Activated naive CD4-positive, alpha-beta T cell treated with anti-CD3 and anti-CD28 coated beads, Interleukin-2, amount 10 ng/mL, durations not matched to agents 7 days and 5 days (primary cell): ENCODE results near the gene HYAL3.
A peak's percentile ranks its signal among the peaks of the same experiment; 100 is the strongest.
"Not testable (repeated sequence)": the region's sequence is repeated elsewhere in the genome, so short reads cannot be mapped to it uniquely, and the experiment has no call there.

Experiments
- CTCF ChIA-PET: fragments of 350-600 bp; sonication (Branson Sonifier 250); formaldehyde crosslinking; loops from one replicate; lab custom pipeline; 2021; ENCODE audit warnings: antibody characterized with exemption; lab: Charles Lee
- DNase-seq: peaks from one replicate; pipeline ENCODE4 v3.0.0-alpha.2; 2020
- H3K27ac Mint-ChIP-seq: one replicate; pipeline ENCODE4 v1.8.0; 2021; ENCODE audit warnings: mild to moderate bottlenecking, moderate library complexity, mixed read lengths
- H3K27me3 Mint-ChIP-seq: one replicate; pipeline ENCODE4 v1.8.0; 2021; ENCODE audit warnings: mild to moderate bottlenecking, mixed read lengths
- H3K36me3 Mint-ChIP-seq: one replicate; pipeline ENCODE4 v1.8.0; 2021; ENCODE audit warnings: mixed read lengths
- H3K4me1 Mint-ChIP-seq: one replicate; pipeline ENCODE4 v1.8.0; 2021; ENCODE audit warnings: mixed read lengths
- H3K4me3 Mint-ChIP-seq: one replicate; pipeline ENCODE4 v1.8.0; 2021; ENCODE audit warnings: mild to moderate bottlenecking, moderate library complexity, mixed read lengths
- H3K9me3 Mint-ChIP-seq: one replicate; pipeline ENCODE4 v1.8.0; 2021; ENCODE audit warnings: mixed read lengths

Gene HYAL3

DNA sequence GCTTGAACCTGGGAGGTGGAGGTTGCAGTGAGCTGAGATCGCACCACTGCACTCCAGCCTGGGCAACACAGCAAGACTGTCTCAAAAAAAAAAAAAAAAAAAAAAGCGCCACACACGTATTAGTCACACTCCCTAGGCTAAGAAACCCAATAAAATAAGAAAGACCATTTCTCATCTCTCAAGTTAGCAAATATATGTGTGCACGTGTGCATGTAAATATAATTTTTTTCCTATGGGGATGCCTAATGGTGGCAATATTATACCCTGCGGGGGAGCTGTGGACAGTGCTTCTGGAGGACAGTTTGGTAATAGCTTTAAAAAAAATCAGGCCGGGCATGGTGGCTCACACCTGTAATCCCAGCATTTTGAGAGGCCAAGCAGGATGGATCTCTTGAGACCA lies 15.1 kb downstream of the HYAL3 start:
- CTCF ChIA-PET, result interaction anchor here (0.8 to 1.7 kb wide), 5 partner anchors 9 to 92 kb away, joined by 3 to 5 read pairs (median 4); partner anchors contain the start of genes HYAL3 and NAA80
- H3K27ac Mint-ChIP-seq, DNase-seq, H3K4me1 Mint-ChIP-seq, H3K9me3 Mint-ChIP-seq, H3K36me3 Mint-ChIP-seq, H3K4me3 Mint-ChIP-seq, H3K27me3 Mint-ChIP-seq: not testable (repeated sequence)

DNA sequence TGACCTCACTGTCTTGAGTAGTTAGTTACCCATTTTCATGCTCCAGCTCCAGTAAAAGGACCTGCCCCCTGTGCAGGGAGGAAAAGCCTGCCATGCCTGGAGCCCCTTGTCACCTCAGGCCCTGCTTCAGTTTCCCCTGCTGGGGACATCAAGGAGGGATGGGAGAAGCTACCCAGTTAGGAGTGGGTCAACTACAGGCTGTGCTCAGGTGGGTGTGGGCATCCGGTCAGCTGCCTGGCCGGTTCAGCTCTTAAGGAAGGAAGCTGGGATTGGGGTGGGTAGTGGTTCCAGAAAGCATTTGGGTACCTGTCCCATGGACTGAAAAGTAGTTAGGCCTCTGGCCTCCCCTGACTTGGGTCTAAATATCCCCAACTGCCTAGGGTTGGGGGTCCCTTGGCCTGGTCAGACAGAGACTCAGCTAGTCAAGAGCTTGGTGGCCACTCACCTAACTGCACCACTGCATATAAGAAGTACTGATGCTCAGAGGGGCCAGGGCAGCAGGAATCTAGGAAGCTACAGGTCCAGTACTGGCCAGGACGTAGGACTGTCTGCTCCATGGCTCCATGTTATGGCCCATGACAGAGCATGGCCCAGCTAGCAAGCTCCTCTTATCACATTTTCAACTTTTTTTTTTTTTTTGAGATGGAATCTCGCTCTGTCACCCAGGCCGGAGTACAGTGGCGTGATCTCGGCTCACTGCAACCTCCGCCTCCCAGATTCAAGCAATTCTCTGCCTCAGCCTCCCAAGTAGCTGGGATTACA lies 19.8 kb downstream of the HYAL3 start:
- Mint-ChIP-seq H3K9me3 (no peaks in the 10 kb centered on the region), H3K27ac (no peak overlapping the region), H3K27me3 (peaks cover 53% of the 10 kb centered on the region), H3K4me3 (no peak overlapping the region), H3K4me1 (peaks cover 15% of the 10 kb centered on the region), H3K36me3 (no peaks in the 10 kb centered on the region)
- CTCF ChIA-PET, result interaction anchor here (0.9 to 3.6 kb wide), 4 partner anchors 9 to 85 kb away, joined by 3 to 22 read pairs (median 6); no protein-coding TSS in a partner anchor
- no peak for DNase-seq

DNA sequence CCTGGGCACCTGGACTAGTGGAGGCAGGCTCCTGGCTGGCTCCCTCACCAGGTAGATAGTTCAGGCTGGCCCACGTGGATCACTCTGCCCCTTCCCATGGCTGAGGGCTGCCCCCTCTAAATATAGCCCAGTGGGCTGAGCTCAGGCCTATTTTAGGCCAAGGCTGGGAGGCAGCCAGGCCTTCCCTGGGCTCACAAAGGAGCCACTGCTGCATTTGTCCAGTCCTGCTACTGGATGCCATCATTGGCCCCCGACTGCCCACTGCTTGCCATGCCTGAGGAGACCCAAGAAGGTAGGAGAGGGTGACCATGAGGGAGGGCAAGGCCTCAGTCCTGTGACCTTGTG lies 20.4 kb downstream of the HYAL3 start, which contains the start of gene LSMEM2:
TSS of gene LSMEM2 (plus strand) at position 208 of the 345 bp plus-strand sequence. CDS start at position 235, 27 bp downstream.
- peaks cover 20% of the 10 kb centered on the region for H3K4me1 Mint-ChIP-seq
- CTCF ChIA-PET, result interaction anchor here (0.9 to 3.6 kb wide), 5 partner anchors 10 to 85 kb away, joined by 3 to 22 read pairs (median 6); partner anchors contain the start of genes HYAL3 and NAA80
- H3K9me3 Mint-ChIP-seq, result no peaks in the 10 kb centered on the region
- no peak within 1 kb of the TSS for H3K27ac Mint-ChIP-seq
- peaks cover 1% of the 10 kb centered on the region for H3K36me3 Mint-ChIP-seq
- H3K27me3 Mint-ChIP-seq, result peaks cover 59% of the 10 kb centered on the region
- DNase-seq, result no peak
- no peak within 1 kb of the TSS for H3K4me3 Mint-ChIP-seq

DNA sequence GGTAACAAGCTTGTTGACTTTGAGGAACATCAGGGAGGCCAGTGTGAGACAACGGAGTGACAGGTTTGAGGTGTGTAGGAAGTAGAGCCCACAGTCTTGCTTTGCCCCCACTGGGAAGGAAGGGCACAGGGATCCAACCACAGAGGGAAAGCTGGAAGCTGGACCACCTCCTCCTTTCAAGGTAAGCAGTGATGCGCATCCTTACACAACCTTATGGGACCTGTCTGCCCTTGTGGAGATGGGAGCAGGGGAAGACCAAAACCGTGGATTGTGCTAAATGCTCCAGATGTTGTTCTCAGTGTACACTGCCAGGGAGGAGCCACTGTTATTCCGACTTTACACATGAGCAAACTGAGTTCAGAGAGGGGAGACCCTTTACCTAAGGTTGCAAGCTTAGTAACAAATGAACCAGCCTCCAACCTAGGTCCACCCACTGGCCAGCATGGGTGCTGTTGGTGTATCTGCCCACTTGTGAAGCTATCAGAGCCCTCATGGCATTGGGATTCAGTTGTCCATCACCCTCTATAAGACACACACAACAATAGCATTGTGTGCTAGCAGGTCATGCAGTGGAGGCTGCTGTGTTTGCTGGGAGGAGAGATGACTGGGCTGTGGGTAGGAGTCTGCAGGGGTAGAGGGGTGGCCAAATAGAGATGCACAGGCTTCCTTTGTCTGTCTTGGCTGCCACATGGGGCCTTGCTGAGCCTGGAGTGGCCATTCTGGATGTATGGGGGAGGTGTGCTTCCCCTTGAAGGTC lies 20.9 kb downstream of the HYAL3 start:
- no peak for DNase-seq
- Mint-ChIP-seq H3K4me1 (peaks cover 22% of the 10 kb centered on the region), H3K9me3 (no peaks in the 10 kb centered on the region), H3K27ac (no peak overlapping the region), H3K36me3 (peaks cover 1% of the 10 kb centered on the region), H3K27me3 (peaks cover 64% of the 10 kb centered on the region), H3K4me3 (no peak overlapping the region)
- CTCF ChIA-PET, result interaction anchor here (0.7 to 3.6 kb wide), 6 partner anchors 10 to 84 kb away, joined by 3 to 22 read pairs (median 6); partner anchors contain the start of genes HYAL3 and NAA80

DNA sequence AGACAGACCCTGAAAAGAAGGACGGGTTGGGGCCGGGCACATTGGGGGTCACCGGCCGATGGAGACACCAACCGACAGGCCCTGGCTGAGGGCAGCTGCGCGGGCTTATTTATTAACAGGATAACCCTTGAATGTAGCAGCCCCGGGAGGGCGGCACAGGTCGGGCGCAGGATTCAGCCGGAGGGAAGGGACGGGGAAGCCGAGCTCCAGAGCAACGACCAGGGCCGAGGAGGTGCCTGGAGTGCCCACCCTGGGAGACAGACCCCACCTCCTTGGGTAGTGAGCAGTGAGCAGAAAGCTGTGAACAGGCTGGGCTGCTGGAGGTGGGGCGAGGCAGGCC lies 22.5 kb downstream of the HYAL3 start:
- H3K36me3 Mint-ChIP-seq, result peaks cover 1% of the 10 kb centered on the region
- H3K9me3 Mint-ChIP-seq, result no peaks in the 10 kb centered on the region
- peaks cover 31% of the 10 kb centered on the region for H3K4me1 Mint-ChIP-seq
- H3K27me3 Mint-ChIP-seq, result peaks cover 74% of the 10 kb centered on the region
- no peak for DNase-seq
- CTCF ChIA-PET, result interaction anchor here (1.1 to 3.6 kb wide), 3 partner anchors 30 to 85 kb away, joined by 3 to 22 read pairs (median 16); partner anchors contain the start of gene GNAT1
- no peak overlapping the region for H3K4me3 Mint-ChIP-seq
- H3K27ac Mint-ChIP-seq, result no peak overlapping the region

DNA sequence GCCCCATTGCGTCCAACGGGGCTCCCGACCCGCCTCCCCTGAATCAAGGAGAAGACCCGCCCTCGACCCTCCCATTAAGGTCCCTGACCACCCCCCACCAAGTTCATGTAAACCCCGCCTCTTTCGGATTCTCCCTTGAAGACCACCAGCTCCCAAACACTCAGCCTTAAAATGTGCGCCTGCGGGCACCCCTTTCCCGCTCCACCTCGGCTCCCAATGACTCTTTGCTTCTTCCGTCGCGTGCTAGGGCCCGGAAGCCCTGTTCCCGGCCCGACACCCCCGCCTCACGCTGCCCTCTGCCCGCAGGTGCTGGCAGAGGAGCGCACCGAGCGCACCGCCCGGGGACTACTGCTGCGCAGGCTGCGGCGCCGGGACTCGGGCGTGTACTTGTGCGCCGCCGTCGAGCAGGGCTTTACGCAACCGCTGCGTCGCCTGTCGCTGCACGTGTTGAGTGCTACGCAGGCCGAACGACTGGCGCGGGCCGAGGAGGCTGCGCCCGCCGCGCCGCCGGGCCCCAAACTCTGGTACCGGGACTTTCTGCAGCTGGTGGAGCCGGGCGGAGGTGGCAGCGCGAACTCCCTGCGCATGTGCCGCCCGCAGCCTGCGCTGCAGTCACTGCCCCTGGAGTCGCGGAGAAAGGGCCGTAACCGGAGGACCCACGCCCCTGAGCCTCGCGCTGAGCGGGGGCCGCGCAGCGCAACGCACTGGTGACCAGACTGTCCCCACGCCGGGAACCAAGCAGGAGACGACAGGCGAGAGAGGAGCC lies 23.0 kb downstream of the HYAL3 start:
- no peak overlapping the region for H3K27ac Mint-ChIP-seq
- H3K9me3 Mint-ChIP-seq, result no peaks in the 10 kb centered on the region
- DNase-seq, result peak; percentile 62
- peaks cover 31% of the 10 kb centered on the region for H3K4me1 Mint-ChIP-seq
- CTCF ChIA-PET, result interaction anchor here (0.6 to 3.6 kb wide), 7 partner anchors 30 to 85 kb away, joined by 3 to 22 read pairs (median 14); partner anchors contain the start of gene GNAT1
- H3K36me3 Mint-ChIP-seq, result peaks cover 1% of the 10 kb centered on the region
- peaks cover 79% of the 10 kb centered on the region for H3K27me3 Mint-ChIP-seq
- peak overlapping the region; percentile 48 for H3K4me3 Mint-ChIP-seq

DNA sequence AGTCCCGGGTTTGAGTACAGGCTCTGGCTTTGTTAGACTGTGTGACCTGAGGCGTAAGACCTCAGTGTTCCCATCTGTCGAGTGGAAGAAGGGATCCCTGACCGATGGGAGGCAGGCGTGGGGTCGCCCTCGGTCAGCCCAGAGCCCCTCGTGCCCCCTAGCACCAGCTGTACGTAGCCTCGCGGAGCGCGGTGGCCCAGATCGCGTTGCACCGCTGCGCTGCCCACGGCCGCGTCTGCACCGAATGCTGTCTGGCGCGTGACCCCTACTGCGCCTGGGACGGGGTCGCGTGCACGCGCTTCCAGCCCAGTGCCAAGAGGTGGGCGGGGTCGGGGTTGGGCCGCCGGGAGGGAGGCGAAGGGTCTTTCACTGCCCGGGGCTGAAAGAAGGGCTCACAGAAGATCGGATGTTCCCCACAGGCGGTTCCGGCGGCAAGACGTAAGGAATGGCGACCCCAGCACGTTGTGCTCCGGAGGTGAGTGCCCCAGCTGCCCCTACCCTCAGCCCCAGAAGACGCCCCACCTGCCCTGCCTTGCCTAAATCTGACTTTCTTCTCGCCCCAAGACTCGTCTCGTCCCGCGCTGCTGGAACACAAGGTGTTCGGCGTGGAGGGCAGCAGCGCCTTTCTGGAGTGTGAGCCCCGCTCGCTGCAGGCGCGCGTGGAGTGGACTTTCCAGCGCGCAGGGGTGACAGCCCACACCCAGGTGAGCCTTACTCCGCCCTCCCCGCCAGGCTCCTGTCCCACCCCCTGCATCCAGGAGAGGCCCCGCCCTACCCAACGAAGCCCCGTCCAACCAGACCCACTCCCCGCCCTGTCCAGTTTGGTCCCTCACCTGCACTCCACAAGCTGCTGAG lies 23.8 kb downstream of the HYAL3 start:
- H3K27me3 Mint-ChIP-seq, result peaks cover 84% of the 10 kb centered on the region
- H3K36me3 Mint-ChIP-seq, result peaks cover 1% of the 10 kb centered on the region
- CTCF ChIA-PET, result interaction anchor here (0.6 to 3.0 kb wide), 15 partner anchors 9 to 153 kb away, joined by 3 to 16 read pairs (median 3); partner anchors contain the start of gene GNAT1
- H3K4me3 Mint-ChIP-seq, result peak overlapping the region; percentile 48
- no peak for DNase-seq
- H3K27ac Mint-ChIP-seq, result no peak overlapping the region
- H3K4me1 Mint-ChIP-seq, result peaks cover 31% of the 10 kb centered on the region
- H3K9me3 Mint-ChIP-seq, result no peaks in the 10 kb centered on the region

DNA sequence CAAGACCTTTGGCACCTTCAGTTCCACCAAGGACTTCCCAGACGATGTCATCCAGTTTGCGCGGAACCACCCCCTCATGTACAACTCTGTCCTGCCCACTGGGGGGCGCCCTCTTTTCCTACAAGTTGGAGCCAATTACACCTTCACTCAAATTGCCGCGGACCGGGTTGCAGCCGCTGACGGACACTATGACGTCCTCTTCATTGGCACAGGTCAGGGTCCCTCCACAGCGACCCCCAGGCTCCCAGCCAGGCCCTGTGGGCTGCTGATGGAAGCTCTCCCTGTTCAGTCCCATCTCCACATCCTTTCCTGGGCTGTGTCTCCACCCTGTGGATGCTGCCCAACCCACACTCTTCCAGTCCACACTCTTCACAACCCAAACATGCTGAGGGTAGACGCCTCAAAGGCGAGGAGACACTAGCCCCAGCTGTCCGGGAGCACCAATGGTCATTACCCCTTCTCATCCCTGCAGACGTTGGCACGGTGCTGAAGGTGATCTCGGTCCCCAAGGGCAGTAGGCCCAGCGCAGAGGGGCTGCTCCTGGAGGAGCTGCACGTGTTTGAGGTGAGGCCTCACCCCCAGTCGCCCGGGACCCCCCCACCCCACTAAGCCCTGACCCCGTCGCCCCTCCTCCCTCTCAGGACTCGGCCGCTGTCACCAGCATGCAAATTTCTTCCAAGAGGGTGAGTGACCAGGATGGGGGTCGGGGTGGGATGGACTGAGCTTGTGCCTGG lies 24.7 kb downstream of the HYAL3 start:
- peak; percentile 87 for DNase-seq
- H3K4me1 Mint-ChIP-seq, result peaks cover 31% of the 10 kb centered on the region
- peak overlapping the region; percentile 53 for H3K4me3 Mint-ChIP-seq
- no peaks in the 10 kb centered on the region for H3K9me3 Mint-ChIP-seq
- peak overlapping the region; percentile 81 for H3K27ac Mint-ChIP-seq
- CTCF ChIA-PET, result interaction anchor here (0.7 to 3.0 kb wide), 14 partner anchors 10 to 152 kb away, joined by 3 to 16 read pairs (median 4); partner anchors contain the start of gene GNAT1
- peaks cover 90% of the 10 kb centered on the region for H3K27me3 Mint-ChIP-seq
- peaks cover 1% of the 10 kb centered on the region for H3K36me3 Mint-ChIP-seq

DNA sequence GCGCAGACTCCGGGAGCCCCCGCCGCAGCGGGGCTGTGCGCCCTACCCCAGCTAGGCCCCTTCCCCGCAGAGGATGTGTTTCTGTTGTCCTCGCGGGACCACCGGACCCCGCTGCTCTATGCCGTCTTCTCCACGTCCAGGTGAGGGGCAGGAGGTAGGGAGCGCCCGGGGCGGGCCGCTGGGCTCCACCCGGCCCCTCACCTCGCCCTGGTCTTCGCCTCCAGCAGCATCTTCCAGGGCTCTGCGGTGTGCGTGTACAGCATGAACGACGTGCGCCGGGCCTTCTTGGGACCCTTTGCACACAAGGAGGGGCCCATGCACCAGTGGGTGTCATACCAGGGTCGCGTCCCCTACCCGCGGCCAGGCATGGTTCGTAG lies 25.5 kb downstream of the HYAL3 start:
- Mint-ChIP-seq H3K4me3 (no peak overlapping the region), H3K36me3 (peaks cover 1% of the 10 kb centered on the region), H3K27me3 (peaks cover 88% of the 10 kb centered on the region), H3K4me1 (peaks cover 31% of the 10 kb centered on the region), H3K9me3 (no peaks in the 10 kb centered on the region), H3K27ac (no peak overlapping the region)
- CTCF ChIA-PET, result interaction anchor here (3.5 kb wide), 1 partner anchor 79 kb away, joined by 24 read pairs; no protein-coding TSS in a partner anchor
- DNase-seq, result no peak

DNA sequence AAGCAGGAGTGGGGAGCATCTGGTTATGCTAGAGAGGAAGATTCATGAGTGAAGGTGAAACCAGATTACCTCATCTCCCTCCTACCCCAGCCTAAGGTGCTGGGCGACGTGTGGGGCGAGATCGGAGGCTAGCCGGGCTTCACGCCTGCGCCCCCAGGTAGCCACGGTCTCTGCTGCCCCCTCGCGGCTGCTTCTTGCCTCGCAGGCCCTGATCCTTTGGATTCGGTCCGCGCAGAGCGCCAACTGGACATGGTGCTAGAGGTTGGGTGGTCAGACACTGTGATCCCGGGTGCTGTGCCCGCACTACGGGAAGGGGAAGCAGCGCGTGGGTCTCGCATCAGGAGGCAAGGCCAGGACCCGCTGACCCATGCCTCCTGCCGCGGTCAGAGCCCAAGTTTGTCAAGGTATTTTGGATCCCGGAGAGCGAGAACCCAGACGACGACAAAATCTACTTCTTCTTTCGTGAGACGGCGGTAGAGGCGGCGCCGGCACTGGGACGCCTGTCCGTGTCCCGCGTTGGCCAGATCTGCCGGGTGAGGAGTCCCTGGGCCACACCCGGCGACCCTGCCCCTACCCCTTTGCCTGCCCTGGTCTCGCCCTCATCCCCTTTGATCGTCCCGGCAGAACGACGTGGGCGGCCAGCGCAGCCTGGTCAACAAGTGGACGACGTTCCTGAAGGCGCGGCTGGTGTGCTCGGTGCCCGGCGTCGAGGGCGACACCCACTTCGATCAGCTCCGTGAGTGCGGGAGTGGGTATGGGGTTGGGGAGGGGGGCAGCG lies 26.1 kb downstream of the HYAL3 start:
- Mint-ChIP-seq H3K27me3 (peaks cover 88% of the 10 kb centered on the region), H3K4me1 (peaks cover 31% of the 10 kb centered on the region), H3K36me3 (peaks cover 1% of the 10 kb centered on the region), H3K4me3 (peak overlapping the region; percentile 57), H3K27ac (peak overlapping the region; percentile 15), H3K9me3 (no peaks in the 10 kb centered on the region)
- CTCF ChIA-PET, result interaction anchor here (0.9 to 4.2 kb wide), 3 partner anchors 13 to 79 kb away, joined by 3 to 24 read pairs (median 24); no protein-coding TSS in a partner anchor
- peak; percentile 91 for DNase-seq

DNA sequence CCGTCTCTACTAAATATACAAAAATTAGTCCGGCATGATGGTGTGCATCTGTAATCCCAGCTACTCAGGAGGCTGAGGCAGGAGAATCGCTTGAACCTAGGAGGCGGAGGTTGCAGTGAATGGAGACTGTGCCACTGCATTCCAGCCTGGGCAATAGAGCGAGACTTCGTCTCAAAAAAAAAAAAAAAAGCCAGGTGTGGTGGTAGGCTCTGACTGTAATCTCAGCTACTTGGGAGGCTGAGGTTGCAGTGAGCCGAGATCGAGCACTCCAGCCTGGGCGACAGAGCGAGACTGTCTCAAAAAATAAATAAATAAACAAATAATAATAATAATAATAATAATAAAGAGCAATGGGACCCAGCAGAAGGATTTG lies 26.7 kb downstream of the HYAL3 start:
- not testable (repeated sequence) for H3K36me3 Mint-ChIP-seq, H3K27ac Mint-ChIP-seq, DNase-seq, H3K4me3 Mint-ChIP-seq, H3K9me3 Mint-ChIP-seq
- H3K27me3 Mint-ChIP-seq, result peaks cover 88% of the 10 kb centered on the region
- peaks cover 31% of the 10 kb centered on the region for H3K4me1 Mint-ChIP-seq
- CTCF ChIA-PET, result interaction anchor here (0.9 to 4.2 kb wide), 6 partner anchors 12 to 81 kb away, joined by 3 to 24 read pairs (median 9); partner anchors contain the start of gene GNAT1
